GM19351 (cell line): ENCODE data around the gene ZNRF4.

Source experiments
- ATAC-seq: cut with Tn5 transposase; IDR thresholded peaks from one replicate; pipeline ENCODE4 v1.9.1; 2021; ENCODE audit warnings: mild to moderate bottlenecking, moderate library complexity; ENCODE audit not compliant: unreplicated experiment

Gene ZNRF4

DNA sequence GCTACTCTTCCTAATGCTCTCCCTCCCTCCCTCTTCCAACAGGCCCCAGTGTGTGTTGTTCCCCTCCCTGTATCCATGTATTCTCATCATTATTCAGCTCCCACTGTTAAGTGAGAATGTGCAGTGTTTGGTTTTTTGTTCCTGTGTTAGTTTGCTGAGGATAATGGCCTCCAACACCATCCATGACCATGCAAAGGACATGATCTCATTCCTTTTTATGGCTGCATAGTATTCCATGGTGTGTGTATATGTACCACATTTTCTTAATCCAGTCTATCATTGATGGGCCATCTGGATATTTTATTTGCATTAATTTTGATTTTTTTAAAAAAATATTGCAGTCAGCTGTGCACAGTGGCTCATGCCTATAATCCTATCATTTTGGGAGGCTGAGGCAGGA lies 15.8 kb upstream of the ZNRF4 start:
- no peak for ATAC-seq

DNA sequence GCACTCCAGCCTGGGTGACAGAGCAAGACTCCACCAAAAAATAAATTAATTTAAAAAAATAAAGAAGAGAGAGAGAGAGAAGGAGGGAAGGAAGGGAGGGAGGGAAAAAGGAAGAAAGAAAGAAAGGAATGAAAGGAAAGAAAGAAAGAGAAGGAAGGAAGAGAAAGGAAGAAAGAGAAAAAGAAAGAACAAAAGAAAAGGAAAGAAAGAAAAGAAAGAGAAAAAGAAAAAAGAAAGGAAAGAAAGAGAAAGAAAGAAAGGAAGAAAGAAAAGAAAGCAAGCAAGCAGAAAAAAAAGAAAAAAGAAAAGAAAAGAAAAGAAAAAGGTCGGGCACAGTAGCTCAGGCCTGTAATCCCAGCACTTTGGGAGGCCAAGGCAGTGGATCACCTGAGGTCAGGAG lies 14.9 kb upstream of the ZNRF4 start:
- ATAC-seq = no peak

DNA sequence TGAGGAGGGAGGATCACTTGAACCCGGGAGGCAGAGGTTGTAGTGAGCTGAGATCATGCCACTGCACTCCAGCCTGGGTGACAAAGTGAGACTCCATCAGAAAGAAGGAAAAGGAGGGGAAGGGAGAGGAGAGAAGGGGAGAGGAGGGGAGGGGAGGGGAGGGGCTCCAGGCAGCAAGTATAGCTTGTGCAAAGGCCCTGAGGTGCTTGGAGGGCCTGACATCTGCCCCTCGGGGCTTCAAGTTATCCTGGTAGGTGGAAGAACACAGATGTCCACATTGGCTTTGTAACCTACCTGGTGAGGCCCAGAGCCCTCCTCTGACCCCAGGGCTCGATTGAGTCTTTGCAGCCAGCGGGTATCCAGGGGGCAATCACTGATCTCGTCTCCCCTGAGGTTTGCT lies 11.5 kb upstream of the ZNRF4 start:
- no peak for ATAC-seq

GRCh38 chr19:5444431-5444830 lies 10.8 kb upstream of the ZNRF4 start:
- ATAC-seq = no peak

DNA sequence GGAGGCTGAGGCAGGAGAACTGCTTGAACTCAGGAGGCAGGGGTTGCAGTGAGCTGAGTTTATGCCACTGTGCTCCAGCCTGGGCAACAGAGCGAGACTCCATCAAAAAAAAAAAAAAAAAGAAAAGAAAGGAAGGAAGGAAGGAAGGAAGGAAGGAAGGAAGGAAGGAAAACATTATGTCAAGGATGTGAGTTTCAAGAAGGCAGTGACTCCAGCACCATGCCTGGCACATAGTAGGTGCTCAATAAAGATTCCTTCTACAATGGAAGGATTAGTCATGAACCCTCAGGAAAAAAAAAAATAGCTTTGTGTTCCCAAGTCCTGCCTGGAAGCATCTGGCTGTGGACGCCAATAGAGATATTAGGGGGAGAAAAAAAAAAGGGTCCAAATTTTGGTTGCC lies 10.1 kb upstream of the ZNRF4 start:
- ATAC-seq = no peak

DNA sequence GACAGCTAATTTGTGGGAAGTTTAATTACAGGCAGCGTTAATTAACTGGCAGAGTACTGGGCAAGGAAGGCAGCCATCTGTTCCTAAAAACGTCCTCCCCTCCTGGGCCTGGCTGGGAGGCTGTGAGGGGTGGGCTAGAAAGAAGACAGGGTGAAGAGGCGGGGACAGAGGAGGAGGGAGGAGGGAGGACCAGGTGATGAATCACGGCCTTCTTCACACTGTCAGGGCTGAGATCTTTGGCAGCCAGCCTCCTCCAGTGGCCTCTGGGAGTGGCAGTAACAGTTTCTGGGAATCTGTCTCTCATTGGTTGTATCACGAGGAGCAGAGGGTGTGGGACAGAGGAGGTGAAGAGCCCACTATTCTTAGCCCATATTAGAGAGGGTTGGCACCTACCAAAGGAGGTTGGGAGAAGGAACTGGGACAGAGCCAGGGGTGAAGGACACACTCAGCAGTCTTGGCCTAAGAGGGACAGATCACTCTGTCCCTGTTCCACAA lies 9.6 kb upstream of the ZNRF4 start:
- no peak for ATAC-seq

- ATAC-seq = no peak
These were observed 7.4 kb upstream of the ZNRF4 start for GRCh38 chr19:5447700-5448311.

DNA sequence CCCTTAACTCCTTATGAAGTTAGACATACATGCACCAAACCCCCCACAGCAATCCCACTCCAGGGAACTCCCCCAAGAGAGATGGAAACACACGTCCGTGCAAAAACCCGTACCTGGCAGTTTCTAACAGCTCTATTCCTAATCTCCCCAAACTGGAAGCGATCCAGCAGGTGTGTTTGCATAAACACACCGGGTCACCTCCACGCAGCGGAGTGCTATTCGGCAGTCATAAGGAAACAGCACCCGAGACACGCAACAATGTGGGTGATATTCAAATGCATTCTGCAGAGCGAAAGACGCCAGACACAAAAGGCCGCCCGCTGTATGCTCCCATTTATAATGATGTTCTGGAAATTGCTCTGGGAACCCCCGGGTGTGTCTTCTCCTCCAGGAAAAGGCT lies 6.8 kb upstream of the ZNRF4 start:
- no peak for ATAC-seq

DNA sequence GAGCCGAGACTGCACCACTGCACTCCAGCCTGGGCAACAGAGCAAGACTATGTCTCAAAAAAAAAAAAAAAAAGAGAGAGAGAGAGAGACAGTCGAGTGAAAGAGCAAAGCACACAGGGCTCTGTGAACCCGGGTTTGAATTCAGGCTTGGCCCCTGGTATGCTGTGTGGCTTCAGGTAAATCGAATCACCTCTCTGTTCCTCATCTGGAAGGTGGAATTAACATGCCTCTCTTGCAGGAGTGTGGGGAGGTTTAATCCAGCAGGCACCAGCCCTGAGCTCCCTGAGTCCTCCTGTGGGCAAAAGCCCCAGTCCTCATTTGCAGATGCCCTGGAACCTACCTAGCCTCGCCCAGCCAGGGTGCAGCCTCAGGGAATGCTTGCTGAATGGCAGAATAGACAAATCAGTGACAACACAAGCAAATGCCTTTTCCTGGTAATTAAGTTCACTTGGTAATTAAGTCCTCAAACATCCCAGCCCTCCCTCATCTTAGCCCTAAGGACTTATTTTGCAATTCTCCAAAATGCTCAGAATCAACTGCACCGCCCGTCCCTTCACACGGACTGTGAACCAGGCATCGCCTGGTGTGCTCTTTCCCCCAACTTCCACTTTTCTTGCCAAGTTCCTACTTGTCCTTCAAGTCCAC lies 4.6 kb upstream of the ZNRF4 start:
- ATAC-seq = no peak

- ATAC-seq = no peak
These were observed 3.7 kb upstream of the ZNRF4 start for GRCh38 chr19:5451494-5451893.

- ATAC-seq = no peak
These were observed 2.3 kb upstream of the ZNRF4 start for GRCh38 chr19:5452594-5453565.

DNA sequence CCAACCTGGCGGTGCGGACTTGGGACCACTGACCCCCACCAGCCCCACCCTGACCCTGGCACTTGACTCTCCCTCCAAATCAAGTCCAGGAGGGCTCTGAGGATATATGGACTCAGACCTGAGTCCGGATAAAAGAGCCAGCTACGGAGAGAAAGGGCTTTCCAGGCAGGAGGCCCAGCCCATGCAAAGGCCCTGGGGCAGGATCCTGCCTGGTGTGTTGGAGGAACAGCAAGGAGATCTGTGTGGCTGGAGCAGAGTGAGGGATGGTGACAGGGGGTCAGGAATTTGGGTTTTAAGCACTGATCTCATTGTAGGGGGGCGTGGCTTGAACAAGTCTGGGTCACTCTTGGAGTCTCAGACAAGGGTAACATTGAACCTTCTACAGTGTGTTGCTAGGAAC lies 474 bp upstream of the ZNRF4 start:
- no peak for ATAC-seq

- no peak for ATAC-seq
These were observed 1.1 kb downstream of the ZNRF4 start for GRCh38 chr19:5456130-5456840.

DNA sequence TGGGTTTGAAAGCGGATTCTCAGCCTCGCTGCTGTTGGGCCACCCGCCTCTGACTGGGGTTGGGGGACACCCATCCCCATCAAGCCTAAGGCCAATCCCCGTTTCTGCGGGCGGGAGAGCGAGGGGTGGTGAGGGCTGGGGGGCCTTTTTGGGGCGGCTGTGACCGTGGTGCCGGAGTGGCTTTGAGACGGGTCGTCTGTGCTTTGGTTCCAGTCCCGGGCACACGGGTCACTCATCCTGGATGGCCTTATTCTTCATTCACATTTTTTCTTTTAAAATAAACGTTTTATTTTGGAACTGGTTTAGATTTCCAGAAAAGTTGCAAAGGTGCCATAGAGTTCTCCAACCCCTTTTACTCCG lies 1.6 kb downstream of the ZNRF4 start:
- ATAC-seq = no peak

- ATAC-seq = no peak
These were observed 2.5 kb downstream of the ZNRF4 start for GRCh38 chr19:5457709-5458108.

- no peak for ATAC-seq
These were observed 3.2 kb downstream of the ZNRF4 start for GRCh38 chr19:5458420-5458819.

DNA sequence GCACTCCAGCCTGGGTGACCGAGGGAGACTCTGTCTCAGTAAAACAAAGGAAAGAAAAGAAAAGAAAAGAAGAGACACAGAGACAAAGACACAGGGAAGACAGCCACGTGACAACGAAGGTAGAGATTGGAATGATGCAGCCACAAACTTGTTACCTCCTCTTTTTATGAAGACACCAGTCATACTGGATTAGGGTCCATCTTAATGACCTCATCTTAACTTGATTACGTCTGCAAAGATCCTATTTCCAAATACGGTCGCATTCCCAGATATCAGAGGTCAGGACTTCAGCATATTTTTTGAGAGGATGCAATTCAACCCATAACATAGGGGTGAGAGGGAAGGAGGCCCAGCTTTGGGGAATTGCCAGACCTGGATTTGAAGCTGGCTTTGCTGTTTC lies 4.1 kb downstream of the ZNRF4 start:
- no peak for ATAC-seq

DNA sequence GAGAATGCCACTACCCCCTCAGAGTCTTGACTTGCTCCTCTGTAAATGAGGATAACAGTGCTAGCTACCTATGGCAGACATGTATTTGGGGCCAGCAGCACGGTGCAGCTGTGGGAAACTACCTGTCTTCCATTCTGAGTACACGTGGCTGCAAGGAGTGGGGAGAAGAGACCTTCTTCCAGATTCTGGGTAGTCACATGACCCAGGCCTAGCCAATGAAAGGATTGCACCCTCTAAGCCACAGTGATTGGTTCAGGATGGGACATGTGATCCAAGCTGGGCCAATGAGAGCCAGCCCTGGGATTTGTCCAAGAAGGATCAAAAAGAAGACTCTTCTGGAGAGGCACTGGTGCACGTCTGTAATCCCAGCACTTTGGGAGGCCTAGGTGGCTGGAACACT lies 5.5 kb downstream of the ZNRF4 start:
- no peak for ATAC-seq

DNA sequence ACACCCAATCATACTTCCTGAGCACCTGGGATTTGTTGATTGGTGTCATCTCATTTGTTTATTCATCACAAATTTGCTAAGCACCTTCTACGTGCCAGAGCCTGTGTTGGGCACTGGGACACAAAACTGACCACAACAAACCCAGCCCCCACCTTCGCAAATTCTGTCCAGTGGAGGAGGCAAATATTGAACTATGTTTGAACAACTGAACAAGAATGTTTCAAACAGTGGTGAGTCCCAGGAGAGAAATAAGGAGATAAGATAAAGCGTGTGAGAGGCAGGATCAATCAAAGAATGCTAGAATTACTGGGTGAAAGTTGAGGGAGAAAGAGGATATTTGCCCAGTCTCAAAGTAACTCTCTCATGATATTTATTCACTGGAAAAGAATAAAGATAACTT lies 8.7 kb downstream of the ZNRF4 start:
- ATAC-seq = no peak

DNA sequence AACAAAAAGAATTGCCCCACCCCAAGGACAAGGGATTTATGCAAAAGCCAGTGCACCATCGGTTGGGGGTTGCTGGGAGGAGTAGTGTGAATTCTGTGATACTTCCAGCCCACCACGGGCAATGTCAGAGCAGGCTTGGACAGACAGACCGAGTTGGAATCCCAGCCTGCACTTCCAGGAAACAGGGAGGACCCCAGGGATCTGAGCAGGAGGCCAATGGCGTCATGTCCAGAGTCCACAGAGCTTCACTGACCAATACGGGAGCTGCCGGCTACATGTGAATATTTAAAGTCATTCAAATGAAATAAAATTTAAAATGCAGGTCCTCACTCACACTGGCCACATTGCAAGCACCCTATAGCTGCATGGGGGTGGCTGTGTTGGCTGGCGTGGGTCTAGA lies 10.9 kb downstream of the ZNRF4 start:
- ATAC-seq = no peak

GRCh38 chr19:5466814-5467291 lies 11.6 kb downstream of the ZNRF4 start:
- no peak for ATAC-seq
